ENCODE data around the gene RER1.

DNA sequence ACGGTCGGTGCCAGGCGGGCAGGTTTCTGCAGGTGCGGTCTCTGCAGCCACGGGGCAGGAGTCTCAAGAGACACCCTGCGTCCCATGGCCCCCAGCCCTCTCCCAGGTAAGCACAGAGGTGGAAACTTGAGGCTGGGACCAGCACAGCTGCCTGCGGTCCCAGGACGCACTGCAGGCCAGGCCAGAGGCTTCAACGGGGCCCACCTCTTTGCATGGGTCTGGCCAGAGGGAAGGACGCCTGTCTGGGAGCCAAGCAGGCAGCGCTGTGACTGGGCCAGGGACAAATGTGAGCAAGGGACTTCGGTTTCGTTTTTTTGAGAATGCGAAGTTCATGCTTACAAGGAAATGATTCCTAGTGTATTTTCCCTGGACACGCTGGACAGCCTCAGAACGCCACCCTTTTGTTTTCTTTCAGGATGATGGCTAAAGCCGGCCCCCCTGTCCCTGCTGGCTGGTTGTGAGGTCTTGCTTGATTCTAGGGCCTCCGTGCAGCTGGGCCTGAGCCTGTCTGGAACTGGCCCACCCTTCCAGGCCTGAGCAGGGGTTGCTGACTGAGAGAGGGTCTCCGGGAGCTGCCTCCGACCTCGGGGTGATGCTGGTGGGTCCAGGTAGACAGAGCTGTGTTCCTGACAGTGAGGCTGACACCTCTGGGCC is 38.6 kb upstream of the RER1 start:
- TF ChIP-seq CTCF (IDR thresholded peaks at IDR 0.05; ENCODE audit: borderline replicate concordance, extremely low read depth, low read length, poor library complexity, severe bottlenecking) (no peak), EZH2 (IDR thresholded peaks at IDR 0.05; ENCODE audit: borderline replicate concordance, low read depth, low read length, severe bottlenecking) (no peak)
